Osteoblast (primary cell): Measurements from ENCODE around the gene SH2B3. TPM values are rescaled to one million over a fixed set of nuclear protein-coding genes. Genes with fewer than 3 reads are reported as not detected.
A peak's percentile ranks its signal among the peaks of the same experiment; 100 is the strongest.

Source experiments
- DNase-seq: peaks from one replicate; pipeline ENCODE4 v3.0.0; 2011; ENCODE audit warnings: low spot score, mixed read lengths; ENCODE audit not compliant: insufficient read length; ENCODE audit errors: missing footprints
- H2AFZ ChIP-seq: 2 replicates; pipeline ENCODE4 v1.6.0; 2011; ENCODE audit warnings: mild to moderate bottlenecking, low read length
- H3K27ac ChIP-seq: 2 replicates; pipeline ENCODE4 v1.5.1; 2011; ENCODE audit warnings: mild to moderate bottlenecking, low read depth, low read length, moderate library complexity
- H3K27me3 ChIP-seq: 2 replicates; pipeline ENCODE4 v1.6.0; 2012; ENCODE audit warnings: mild to moderate bottlenecking, control low read depth, inconsistent platforms, low read length, moderate library complexity; ENCODE audit not compliant: insufficient read depth
- H3K36me3 ChIP-seq: 2 replicates; pipeline ENCODE4 v1.5.1; 2011; ENCODE audit warnings: mild to moderate bottlenecking, low read length, control low read depth, moderate library complexity; ENCODE audit not compliant: insufficient read depth
- H3K4me1 ChIP-seq: 2 replicates; pipeline ENCODE4 v1.5.1; 2011; ENCODE audit warnings: mild to moderate bottlenecking, low read length, control low read depth, moderate library complexity; ENCODE audit not compliant: insufficient read depth
- H3K4me2 ChIP-seq: 2 replicates; pipeline ENCODE4 v1.6.0; 2011; ENCODE audit warnings: mild to moderate bottlenecking, low read length; ENCODE audit not compliant: insufficient read depth
- H3K4me3 ChIP-seq: fragments of 200-600 bp; sonication (generic); 3 replicates; pipeline ENCODE4 v1.5.1; 2012; ENCODE audit warnings: mild to moderate bottlenecking, low read length, inconsistent platforms; ENCODE audit not compliant: insufficient read depth
- H3K79me2 ChIP-seq: 2 replicates; pipeline ENCODE4 v1.6.0; 2012; ENCODE audit warnings: mild to moderate bottlenecking, low read length, control low read depth, inconsistent platforms; ENCODE audit not compliant: insufficient read depth
- H3K9me3 ChIP-seq: 2 replicates; pipeline ENCODE4 v1.5.1; 2011; ENCODE audit warnings: low read depth, low read length, control low read depth
- H4K20me1 ChIP-seq: 2 replicates; pipeline ENCODE4 v1.6.0; 2012; ENCODE audit warnings: mild to moderate bottlenecking, low read length, control low read depth; ENCODE audit not compliant: insufficient read depth
- total RNA-seq: library from RNA; depleted of rRNA; stranded (reverse); fragments of >200 nt; gene quantifications from 2 replicates; pipeline ENCODE4 v1.2.3, GENCODE V29; 2012
- TF ChIP-seq, protein P1 (sequence below): IDR thresholded peaks from 2 replicates; pipeline ENCODE4 v1.5.1; 2011; ENCODE audit warnings: mild to moderate bottlenecking, low read depth, low read length, moderate library complexity; ENCODE audit errors: extremely low read depth

SH2B3 gene
- total RNA-seq, 1 donor, result 51.4 TPM

DNA sequence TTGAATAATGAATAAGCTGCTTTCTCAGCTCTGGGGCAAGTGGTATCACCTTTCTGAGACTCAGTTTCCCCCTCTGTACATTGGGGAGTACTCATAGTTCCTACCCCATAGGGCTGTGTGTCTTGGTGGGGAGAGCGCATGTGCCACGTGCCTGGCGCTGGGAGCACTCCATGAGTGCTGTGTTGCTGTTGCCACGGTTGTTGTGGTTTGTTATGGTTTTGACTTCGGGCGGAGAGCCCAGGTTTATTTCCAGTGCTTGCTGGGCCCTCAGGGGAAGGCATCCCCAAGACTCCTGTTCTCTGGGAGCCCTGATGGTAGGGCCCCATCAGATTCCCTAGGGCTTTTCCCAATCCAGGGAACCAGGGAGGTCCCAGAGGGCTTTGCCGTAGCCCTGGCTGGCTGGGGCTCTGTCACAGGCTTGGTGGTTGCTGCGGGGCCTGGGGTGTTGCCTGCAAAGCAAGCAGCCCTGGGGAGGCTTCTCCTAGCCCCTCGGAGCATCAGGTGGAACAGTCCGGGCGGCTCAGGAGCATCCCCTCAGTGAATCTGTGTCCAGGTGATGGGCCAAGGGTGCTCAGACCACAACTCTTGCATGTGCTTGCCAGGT lies 18.6 kb downstream of the SH2B3 start:
- Histone ChIP-seq H3K36me3 (peaks cover 40% of the 10 kb centered on the region), H3K27ac (peak overlapping the region; percentile 75), H3K4me3 (no peak overlapping the region), H3K4me1 (peaks cover 34% of the 10 kb centered on the region), H3K79me2 (peaks cover 97% of the 10 kb centered on the region), H3K4me2 (no peak overlapping the region), H3K27me3 (no peaks in the 10 kb centered on the region), H3K9me3 (no peaks in the 10 kb centered on the region), H2AFZ (no peak overlapping the region), H4K20me1 (peaks cover 70% of the 10 kb centered on the region)
- TF ChIP-seq, protein P1, sequence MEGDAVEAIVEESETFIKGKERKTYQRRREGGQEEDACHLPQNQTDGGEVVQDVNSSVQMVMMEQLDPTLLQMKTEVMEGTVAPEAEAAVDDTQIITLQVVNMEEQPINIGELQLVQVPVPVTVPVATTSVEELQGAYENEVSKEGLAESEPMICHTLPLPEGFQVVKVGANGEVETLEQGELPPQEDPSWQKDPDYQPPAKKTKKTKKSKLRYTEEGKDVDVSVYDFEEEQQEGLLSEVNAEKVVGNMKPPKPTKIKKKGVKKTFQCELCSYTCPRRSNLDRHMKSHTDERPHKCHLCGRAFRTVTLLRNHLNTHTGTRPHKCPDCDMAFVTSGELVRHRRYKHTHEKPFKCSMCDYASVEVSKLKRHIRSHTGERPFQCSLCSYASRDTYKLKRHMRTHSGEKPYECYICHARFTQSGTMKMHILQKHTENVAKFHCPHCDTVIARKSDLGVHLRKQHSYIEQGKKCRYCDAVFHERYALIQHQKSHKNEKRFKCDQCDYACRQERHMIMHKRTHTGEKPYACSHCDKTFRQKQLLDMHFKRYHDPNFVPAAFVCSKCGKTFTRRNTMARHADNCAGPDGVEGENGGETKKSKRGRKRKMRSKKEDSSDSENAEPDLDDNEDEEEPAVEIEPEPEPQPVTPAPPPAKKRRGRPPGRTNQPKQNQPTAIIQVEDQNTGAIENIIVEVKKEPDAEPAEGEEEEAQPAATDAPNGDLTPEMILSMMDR, result no peak
- DNase-seq, result peak; percentile 92

DNA sequence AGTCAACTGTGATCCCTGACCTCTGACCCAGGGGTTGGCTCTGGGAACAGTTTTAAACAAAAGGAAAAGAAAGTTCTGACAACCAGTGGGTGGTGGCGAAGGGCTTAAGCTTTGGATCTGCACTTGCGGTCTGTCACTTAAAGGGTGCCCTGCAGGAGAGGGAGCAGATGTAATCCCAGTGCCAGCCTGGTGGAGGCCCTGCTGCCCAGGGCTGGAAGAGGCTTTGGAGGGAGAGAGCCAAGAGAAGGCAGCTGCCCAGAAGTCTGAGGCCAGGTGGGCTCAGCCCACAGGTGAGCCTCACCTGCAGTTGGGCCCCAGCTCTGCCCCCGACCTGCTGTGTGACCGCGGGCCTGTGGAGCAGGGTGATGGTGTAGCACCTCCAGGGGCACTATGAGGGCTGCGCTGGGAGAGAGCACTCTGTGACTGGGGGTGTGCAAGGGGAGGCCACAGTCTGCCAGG lies 19.1 kb downstream of the SH2B3 start:
- Histone ChIP-seq H2AFZ (no peak overlapping the region), H3K79me2 (peaks cover 97% of the 10 kb centered on the region), H3K4me2 (no peak overlapping the region), H3K4me1 (peaks cover 37% of the 10 kb centered on the region), H3K27ac (peak overlapping the region; percentile 75), H3K9me3 (no peaks in the 10 kb centered on the region), H3K4me3 (no peak overlapping the region), H4K20me1 (peaks cover 69% of the 10 kb centered on the region), H3K36me3 (peaks cover 35% of the 10 kb centered on the region), H3K27me3 (no peaks in the 10 kb centered on the region)
- DNase-seq, result peak; percentile 55
- TF ChIP-seq, protein P1, result peak; percentile 22

DNA sequence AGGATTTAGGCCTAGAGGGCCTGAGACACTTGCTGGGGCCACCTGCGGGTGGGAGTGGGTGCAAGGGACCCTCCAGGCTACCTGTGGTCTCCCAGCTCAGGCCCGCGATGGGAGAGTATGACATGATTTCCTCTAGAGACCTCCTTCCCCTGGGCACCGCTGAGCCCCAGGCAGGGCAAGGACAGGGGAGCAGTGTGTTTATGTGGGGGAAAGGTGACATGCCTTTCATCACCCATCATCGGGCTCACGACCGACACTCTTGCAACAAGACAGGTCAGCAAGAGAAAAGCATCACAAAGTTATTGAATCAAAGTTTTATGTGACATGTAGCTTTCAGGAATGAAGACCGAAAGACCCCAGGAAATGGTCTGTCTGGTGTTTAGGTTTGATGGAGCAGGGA lies 19.9 kb downstream of the SH2B3 start:
- no peak overlapping the region for H2AFZ ChIP-seq
- TF ChIP-seq, protein P1, result no peak
- no peaks in the 10 kb centered on the region for H3K9me3 ChIP-seq
- peaks cover 45% of the 10 kb centered on the region for H3K4me1 ChIP-seq
- peak overlapping the region; percentile 75 for H3K27ac ChIP-seq
- no peak overlapping the region for H3K4me3 ChIP-seq
- H3K36me3 ChIP-seq, result peaks cover 26% of the 10 kb centered on the region
- peak overlapping the region; percentile 68 for H3K4me2 ChIP-seq
- DNase-seq, result peak; percentile 61
- no peaks in the 10 kb centered on the region for H3K27me3 ChIP-seq
- peaks cover 64% of the 10 kb centered on the region for H4K20me1 ChIP-seq
- peaks cover 97% of the 10 kb centered on the region for H3K79me2 ChIP-seq

DNA sequence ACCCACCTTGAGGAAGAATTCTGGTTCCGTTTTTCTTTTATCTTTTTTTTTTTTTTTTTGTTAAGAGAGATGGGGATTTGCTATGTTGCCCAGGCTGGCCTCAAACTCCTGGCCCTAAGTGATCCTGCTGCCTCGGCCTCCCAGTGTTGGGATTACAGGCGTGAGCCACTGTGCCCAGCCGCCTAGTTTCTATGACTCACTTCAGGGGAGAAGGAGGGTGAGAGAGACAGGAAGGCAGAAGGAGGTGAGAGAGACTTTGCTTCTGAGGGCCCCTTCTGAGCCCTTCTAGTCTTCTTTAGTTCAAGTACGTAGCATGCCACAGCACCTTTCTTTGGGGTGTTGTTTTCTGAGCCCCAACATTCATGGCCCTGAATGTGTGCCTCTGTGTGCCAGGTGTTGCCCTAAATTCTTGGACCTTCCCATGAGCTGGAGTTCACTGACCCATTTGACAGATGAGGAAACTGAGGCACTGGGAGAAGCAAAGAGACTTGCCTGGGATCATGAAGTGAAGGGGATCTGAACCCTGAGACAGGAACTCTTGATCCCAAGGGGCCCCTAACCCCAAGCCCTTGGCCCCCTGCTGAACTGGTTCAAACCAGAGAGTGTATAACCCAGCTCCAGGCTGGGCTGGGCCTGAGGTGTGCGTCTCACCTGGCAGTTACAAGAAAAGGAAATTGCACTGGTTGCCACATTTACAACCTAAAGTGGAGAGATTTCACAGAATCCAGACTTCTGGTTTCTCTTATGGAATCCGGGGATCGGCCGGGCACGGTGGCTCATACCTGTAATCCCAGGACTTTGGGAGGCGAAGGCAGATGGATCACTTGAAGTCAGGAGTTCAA lies 20.8 kb downstream of the SH2B3 start:
- DNase-seq, result peak; percentile 73
- peaks cover 97% of the 10 kb centered on the region for H3K79me2 ChIP-seq
- H3K9me3 ChIP-seq, result no peaks in the 10 kb centered on the region
- TF ChIP-seq, protein P1, result no peak
- no peak overlapping the region for H2AFZ ChIP-seq
- H3K27ac ChIP-seq, result peak overlapping the region; percentile 75
- H3K4me3 ChIP-seq, result no peak overlapping the region
- no peaks in the 10 kb centered on the region for H3K27me3 ChIP-seq
- peaks cover 17% of the 10 kb centered on the region for H3K36me3 ChIP-seq
- H4K20me1 ChIP-seq, result peaks cover 57% of the 10 kb centered on the region
- peaks cover 52% of the 10 kb centered on the region for H3K4me1 ChIP-seq
- peak overlapping the region; percentile 68 for H3K4me2 ChIP-seq
